ENCODE measurements around the gene NIM1K.
A peak's percentile ranks its signal among the peaks of the same experiment; 100 is the strongest.
"Not testable (repeated sequence)": the region's sequence is repeated elsewhere in the genome, so short reads cannot be mapped to it uniquely, and the experiment has no call there.

NIM1K gene

GRCh38 chr5:43255704-43256103 is 63.7 kb downstream of the NIM1K start:
- H3K4me3 ChIP-seq (ENCODE audit: low read depth, low read length): no peak overlapping the region
- no peak for TF ChIP-seq CTCF (IDR thresholded peaks at IDR 0.05; ENCODE audit: low read depth, low read length, missing control alignments)
- no peak for DNase-seq (ENCODE audit: low read depth)

GRCh38 chr5:43256261-43256966 is 64.4 kb downstream of the NIM1K start:
- no peak for DNase-seq (ENCODE audit: low read depth)
- TF ChIP-seq CTCF (IDR thresholded peaks at IDR 0.05; ENCODE audit: low read depth, low read length, missing control alignments): no peak
- no peak overlapping the region for H3K4me3 ChIP-seq (ENCODE audit: low read depth, low read length)

- H3K4me3 ChIP-seq (ENCODE audit: low read depth, low read length): no peak overlapping the region
- no peak for DNase-seq (ENCODE audit: low read depth)
- no peak for TF ChIP-seq CTCF (IDR thresholded peaks at IDR 0.05; ENCODE audit: low read depth, low read length, missing control alignments)
These were observed 66.1 kb downstream of the NIM1K start for GRCh38 chr5:43258116-43258515.

DNA sequence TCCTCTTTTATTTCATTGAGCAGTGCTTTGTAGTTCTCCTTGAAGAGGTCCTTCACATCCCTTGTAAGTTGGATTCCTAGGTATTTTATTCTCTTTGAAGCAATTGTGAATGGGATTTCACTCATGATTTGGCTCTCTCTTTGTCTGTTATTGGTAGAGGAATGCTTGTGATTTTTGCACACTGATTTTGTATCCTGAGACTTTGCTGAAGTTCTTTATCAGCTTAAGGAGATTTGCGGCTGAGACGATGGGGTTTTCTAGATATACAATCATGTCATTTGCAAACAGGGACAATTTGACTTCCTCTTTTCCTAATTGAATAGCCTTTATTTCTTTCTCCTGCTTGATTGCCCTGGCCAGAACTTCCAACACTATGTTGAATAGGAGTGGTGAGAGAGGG is 70.2 kb downstream of the NIM1K start:
- not testable (repeated sequence) for DNase-seq (ENCODE audit: low read depth)

DNA sequence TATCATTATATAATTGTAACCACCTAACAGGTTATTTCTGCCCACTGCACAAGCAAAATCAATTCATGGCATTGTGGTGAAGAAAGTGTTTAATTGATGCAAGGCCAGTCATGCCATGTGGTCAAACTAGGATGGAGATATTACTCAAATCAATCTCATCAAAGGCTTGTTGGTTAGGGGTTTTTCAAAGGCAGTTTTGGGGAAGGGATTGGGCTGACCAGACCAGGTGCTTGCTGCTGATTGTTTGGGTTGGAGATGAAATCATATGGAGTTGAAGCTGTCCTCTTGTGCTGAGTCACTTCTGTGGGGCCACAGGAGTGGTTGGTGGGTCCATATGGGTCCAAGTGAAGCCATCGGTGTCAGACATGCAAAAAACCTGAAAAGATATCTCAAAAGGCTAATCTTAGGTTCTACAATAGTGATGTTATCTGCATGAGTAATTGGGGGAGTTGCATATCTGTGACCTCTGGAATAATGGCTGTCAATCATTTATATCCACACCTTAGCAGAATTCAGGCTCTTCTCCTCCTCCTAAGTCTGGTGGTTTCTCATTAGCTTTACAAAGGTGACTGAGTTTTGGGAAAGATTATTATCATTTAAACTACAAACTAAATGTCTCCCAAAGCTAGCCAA is 76.3 kb downstream of the NIM1K start:
- peak; percentile 22 for DNase-seq (ENCODE audit: low read depth)
- H3K4me3 ChIP-seq (ENCODE audit: low read depth, low read length): no peak overlapping the region
- no peak for TF ChIP-seq CTCF (IDR thresholded peaks at IDR 0.05; ENCODE audit: low read depth, low read length, missing control alignments)

More for the DNA sequence above, 70.2 kb downstream of the NIM1K start:
- H3K4me3 ChIP-seq (ENCODE audit: low read depth, low read length): not testable (repeated sequence)

GRCh38 chr5:43270645-43271044 is 78.6 kb downstream of the NIM1K start:
- no peak for TF ChIP-seq CTCF (IDR thresholded peaks at IDR 0.05; ENCODE audit: low read depth, low read length, missing control alignments)
- no peak for DNase-seq (ENCODE audit: low read depth)
- no peak overlapping the region for H3K4me3 ChIP-seq (ENCODE audit: low read depth, low read length)

DNA sequence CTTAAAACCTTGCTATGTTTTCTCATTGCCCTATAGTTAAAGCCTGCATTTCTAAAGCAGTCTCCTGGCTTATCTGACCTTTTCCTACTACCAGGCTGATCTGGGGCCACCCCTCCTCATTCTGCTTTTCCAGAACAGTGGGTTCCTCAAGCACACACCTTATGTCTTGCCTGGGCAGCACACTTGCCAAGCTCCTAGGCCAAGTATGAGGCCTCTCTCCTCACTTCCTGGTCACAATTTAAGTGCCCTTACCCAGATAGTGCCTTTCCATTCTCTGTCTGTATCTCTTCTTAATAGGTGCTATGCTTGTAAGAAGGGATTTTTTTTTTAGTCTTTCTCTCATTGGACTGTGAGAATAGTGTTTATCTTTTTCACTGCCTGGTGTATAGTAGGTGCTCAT is 81.5 kb downstream of the NIM1K start:
- no peak overlapping the region for H3K4me3 ChIP-seq (ENCODE audit: low read depth, low read length)
- TF ChIP-seq CTCF (IDR thresholded peaks at IDR 0.05; ENCODE audit: low read depth, low read length, missing control alignments): no peak
- DNase-seq (ENCODE audit: low read depth): no peak
